Measurements from ENCODE around the gene TTC7B. TPM values are rescaled to one million over a fixed set of nuclear protein-coding genes. Genes with fewer than 3 reads are reported as not detected.

The TTC7B gene
- total and polyA plus RNA-seq, 10 of the 15 experiments (the other 5 are each of a cell fraction or from before 2014, with no cell fraction given): under 0.01 to 1.1 (median 0.26) TPM; not detected in 2

GRCh38 chr14:90732718-90733117 is 83.5 kb downstream of the TTC7B start:
- Histone ChIP-seq H3K36me3 (ENCODE audit: control insufficient read depth in 2 of 2, insufficient read depth in 2 of 2, low read length in 1 of 2) (no peaks in the 10 kb centered on the region), H3K79me2 (ENCODE audit: control insufficient read depth, insufficient read depth, low read length) (no peaks in the 10 kb centered on the region), H3K4me3 (no peak overlapping the region), H3K27me3 (replicated peaks in 1 of 2; ENCODE audit: control insufficient read depth in 2 of 2, insufficient read depth in 2 of 2, low read length in 1 of 2) (0 out of 4 replicates have a peak, but pooled peaks cover 0 to 2% of the 10 kb centered on the region in 2 experiments), H3K4me2 (ENCODE audit: control insufficient read depth, insufficient read depth) (no peak overlapping the region), H3K9ac (ENCODE audit: control insufficient read depth, insufficient read depth, low read length) (no peak overlapping the region), H3K27ac (ENCODE audit: control insufficient read depth, insufficient read depth) (no peak overlapping the region), H3K4me1 (ENCODE audit: control insufficient read depth, insufficient read depth, low read length) (no peaks in the 10 kb centered on the region), H3K9me3 (replicated peaks; ENCODE audit: control insufficient read depth, insufficient read depth, low read length) (no peaks in the 10 kb centered on the region), H4K20me1 (ENCODE audit: control insufficient read depth, insufficient read depth) (no peaks in the 10 kb centered on the region), H2AFZ (ENCODE audit: control insufficient read depth, low read depth, low read length) (no peak overlapping the region)
- ChIA-PET SMC1A (ENCODE audit: uncharacterized antibody, unreplicated experiment) (no interaction called here), CTCF (no interaction called here), RAD21 (ENCODE audit: unreplicated experiment) (no interaction called here), POLR2A (no interaction called here)
- TF ChIP-seq CUX1 (IDR thresholded peaks at IDR 0.05; ENCODE audit: insufficient replicate concordance, low read depth, low read length) (no peak), CBFB (IDR thresholded peaks at IDR 0.05; ENCODE audit: low read depth) (no peak), ZBTB33 (IDR thresholded peaks at IDR 0.05) (no peak), KDM1A (IDR thresholded peaks at IDR 0.05; ENCODE audit: borderline replicate concordance) (no peak), HDAC2 (IDR thresholded peaks at IDR 0.05) (no peak), NFXL1 (IDR thresholded peaks at IDR 0.05; ENCODE audit: borderline replicate concordance) (no peak), CREM (IDR thresholded peaks at IDR 0.05; ENCODE audit: low read depth) (no peak), MYC (IDR thresholded peaks at IDR 0.05; ENCODE audit: insufficient read depth, insufficient read length, insufficient replicate concordance, low read length, severe bottlenecking) (no peak), CTCF (IDR thresholded peaks at IDR 0.05 in 2 of 3, conservative IDR thresholded peaks at IDR 0.05 in 1 of 3; ENCODE audit: control insufficient read depth in 2 of 3, extremely low read depth in 1 of 3, insufficient read depth in 1 of 3, low read depth in 3 of 3, low read length in 3 of 3) (no peak)
- DNase-seq (ENCODE audit: low read depth, low spot score) (no peak), FAIRE-seq (no peak), ATAC-seq (no peak)
- BruUV-seq (replicated peaks): no TSS peak
- in situ Hi-C loops (cut with MboI) (no loop called here), intact Hi-C loops (cut with micrococcal nuclease; ENCODE audit: unreplicated experiment) (no loop called here)
- 66% methylated on average over 7 of the region's 7 CpGs for WGBS (ENCODE audit: insufficient coverage, insufficient replicate concordance, low lambda C conversion rate, missing lambda C conversion rate)
